Head of caudate nucleus (tissue), 42 donors: Measurements from ENCODE around the gene ARL4A.
A peak's percentile ranks its signal among the peaks of the same experiment; 100 is the strongest.
"Not testable (repeated sequence)": the region's sequence is repeated elsewhere in the genome, so short reads cannot be mapped to it uniquely, and the experiment has no call there.

ENCODE experiments used
- DNase-seq, 42 donors: peaks; one replicate each; pipeline versions ENCODE4 v3.0.0 to v3.0.0-alpha.2; 2020 to 2021; ENCODE audit warnings: mixed read lengths in 7 of 42
- intact Hi-C: fragments of 100-400 bp; cut with DNase I; formaldehyde crosslinking; loops from one replicate; pipeline ENCODE4 v1.15.0; 2022

The ARL4A gene

DNA sequence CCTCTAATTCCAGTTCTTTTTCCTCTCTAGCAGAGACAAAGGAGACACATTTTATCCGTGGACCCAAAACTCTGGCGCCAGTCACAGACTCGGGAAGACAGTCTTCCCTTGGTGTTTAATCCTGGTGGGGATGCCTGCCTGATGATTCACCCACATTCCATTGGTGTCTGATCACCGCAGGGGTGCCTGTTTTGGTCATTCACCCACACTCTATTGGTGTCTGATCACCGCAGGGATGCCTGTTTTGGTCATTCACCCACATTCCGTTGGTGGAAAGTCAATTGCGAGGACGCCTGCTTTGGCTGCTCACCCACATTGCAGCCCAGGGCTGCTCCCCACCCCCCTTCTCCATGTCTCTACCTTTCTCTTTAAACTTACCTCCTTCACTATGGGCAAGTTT, 27.0 kb upstream of the ARL4A start:
- intact Hi-C loops, DNase-seq: not testable (repeated sequence)

DNA sequence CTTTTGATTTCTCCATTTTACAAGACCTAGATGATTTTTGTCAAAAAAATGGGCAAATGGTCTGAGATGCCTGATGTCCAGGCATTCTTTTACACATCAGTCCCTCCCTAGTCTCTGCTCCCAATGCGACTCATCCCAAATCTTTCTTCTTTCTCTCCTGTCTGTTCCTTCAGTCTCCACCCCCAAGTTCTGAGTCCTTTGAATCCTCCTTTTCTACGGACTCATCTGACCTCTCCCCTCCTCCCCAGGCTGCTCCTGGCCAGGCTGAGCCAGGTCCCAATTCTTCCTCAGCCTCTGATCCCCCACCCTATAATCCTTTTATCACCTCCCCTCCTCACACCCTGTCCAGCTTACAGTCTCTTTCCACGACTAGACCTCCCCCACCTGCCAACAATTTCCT, 26.4 kb upstream of the ARL4A start:
- DNase-seq, intact Hi-C loops: not testable (repeated sequence)

DNA sequence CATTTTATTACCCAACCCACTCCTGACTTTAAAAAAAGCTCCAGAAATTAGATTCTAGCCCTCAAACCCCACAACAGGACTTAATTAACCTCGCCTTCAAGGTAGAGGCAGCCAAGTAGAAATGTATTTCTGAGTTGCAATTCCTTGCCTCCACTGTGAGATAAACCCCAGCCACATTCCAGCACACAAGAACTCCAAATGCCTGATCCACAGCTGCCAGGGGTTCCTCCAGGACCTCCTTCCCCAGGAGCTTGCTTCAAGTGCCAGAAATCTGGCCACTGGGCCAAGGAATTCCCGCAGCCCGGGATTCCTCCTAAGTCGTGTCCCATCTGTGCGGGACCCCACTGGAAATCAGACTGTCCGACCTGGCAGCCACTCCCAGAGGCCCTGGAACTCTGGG, 25.9 kb upstream of the ARL4A start:
- no peak for DNase-seq
- intact Hi-C loops, result no loop called here

DNA sequence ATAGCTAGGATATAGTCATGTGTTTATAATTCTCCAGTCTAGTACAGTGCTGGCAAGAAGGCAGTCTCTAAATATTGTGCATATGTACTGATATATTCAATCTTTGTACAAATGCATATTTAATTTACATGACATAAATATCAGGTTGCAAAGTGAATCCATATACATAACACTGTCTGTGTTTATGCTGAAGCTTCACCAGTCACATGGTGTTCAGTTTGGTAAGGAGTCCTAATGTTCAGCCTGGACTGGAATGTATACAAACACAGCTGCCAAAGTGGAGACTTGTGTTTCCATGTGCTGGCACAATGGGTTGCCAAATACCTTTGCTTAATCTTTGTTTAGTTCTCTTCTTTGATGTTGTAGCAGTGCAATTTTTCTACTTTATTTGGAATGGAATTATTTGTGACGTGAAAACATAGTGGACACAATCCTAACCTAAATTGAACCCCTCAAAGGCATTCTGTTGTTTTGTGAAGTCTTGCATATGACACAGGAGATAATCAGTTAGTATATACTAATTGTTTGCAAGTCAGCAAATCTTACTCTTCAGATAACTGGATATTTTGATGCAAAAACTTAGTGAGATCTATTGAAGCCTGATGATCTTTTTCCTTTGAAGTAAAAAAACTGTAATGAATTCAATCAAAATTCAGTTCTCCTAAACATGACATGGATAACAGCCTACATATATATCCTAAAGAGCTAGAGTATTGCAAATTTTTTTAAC, 17.3 kb upstream of the ARL4A start:
- intact Hi-C loops, result no loop called here
- no peak for DNase-seq

DNA sequence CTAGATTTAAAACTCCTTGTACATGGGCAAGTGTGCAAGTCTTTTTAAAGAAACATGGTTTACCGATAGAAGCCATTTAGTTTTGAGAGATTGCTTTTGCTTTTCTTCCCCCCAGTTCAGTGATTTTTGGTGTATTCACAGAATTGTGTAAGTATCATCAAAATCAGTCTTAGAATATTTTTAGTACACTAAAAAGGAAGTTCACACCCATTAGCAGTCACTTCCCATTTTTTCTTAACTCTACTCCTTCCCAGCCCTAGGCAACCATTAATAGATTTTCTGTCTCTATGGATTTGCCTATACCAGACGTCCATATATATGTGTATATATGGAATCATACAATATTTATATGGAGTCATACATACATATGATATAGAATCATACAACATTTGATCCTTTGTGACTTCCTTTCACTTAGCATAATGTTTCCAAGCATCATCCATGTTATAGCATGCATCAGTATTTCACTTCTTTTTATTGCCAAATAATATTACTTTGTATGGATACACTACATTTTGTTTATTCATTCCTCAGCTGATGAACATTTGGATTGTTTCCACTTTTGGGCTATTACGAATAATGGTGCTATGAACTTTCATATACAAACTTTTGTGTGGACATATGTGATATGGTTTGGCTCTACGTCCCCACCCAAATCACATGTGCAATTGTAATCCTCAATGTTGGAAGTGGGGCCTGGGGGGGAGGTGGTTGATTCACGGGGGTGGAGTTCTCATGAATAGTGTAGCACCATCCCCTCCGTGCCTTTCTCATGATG, 16.5 kb upstream of the ARL4A start:
- intact Hi-C loops, result no loop called here
- DNase-seq, result no peak

DNA sequence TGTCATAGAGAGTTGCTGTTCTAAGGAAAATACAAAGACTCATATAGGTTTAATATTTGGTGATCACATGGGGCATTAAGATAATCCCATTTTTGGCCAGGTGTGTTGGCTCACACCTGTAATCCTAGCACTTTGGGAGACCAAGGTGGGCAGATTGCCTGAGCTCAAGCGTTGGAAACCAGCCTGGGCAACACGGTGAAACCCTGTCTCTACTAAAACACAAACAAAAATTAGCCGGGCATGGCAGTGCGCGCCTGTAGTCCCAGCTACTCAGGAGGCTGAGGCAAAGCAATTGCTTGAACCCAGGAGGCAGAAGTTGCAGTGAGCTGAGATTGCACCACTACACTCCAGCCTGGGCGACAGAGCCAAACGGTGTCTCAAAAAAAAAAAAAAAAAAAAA, 14.0 kb upstream of the ARL4A start:
- DNase-seq, intact Hi-C loops: not testable (repeated sequence)

DNA sequence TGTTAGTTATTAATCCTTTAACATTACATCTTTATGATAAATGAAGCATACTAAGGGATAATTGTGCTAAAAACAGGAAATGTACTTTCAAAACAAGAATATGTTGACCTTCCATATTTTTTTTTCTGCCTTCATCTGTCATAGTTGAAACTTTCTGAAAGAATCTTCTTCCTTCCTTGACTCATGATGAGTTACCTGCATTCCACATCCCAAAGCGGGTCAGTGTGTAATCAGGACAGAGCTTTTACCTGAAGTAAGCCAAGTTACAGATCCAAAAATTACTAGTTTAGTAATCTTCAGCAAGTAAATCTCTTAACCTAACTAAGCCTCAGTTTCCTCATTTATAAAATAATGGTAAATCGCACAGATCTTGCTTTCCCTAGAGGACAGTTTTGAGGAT, 13.4 kb upstream of the ARL4A start:
- DNase-seq, result no peak
- intact Hi-C loops, result no loop called here

DNA sequence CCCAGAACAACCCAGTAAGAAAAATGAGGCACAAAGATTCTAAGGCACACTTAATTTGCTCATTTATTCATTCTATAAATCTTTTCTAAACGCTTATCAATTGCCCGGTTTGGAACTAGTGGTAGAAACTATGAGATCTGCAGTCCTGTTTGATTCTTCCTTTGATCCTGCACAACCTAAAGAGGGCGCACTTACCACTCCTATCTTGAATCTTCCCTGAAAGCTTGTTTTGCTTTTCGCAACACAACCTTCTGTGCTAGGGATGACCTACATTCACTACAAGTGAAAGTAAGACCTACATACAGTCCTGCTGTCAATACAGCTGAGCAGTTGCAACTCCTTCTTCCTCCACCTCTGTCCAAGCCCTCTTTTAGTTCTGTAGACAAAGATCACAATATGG, 12.6 kb upstream of the ARL4A start:
- no peak for DNase-seq
- intact Hi-C loops, result no loop called here

DNA sequence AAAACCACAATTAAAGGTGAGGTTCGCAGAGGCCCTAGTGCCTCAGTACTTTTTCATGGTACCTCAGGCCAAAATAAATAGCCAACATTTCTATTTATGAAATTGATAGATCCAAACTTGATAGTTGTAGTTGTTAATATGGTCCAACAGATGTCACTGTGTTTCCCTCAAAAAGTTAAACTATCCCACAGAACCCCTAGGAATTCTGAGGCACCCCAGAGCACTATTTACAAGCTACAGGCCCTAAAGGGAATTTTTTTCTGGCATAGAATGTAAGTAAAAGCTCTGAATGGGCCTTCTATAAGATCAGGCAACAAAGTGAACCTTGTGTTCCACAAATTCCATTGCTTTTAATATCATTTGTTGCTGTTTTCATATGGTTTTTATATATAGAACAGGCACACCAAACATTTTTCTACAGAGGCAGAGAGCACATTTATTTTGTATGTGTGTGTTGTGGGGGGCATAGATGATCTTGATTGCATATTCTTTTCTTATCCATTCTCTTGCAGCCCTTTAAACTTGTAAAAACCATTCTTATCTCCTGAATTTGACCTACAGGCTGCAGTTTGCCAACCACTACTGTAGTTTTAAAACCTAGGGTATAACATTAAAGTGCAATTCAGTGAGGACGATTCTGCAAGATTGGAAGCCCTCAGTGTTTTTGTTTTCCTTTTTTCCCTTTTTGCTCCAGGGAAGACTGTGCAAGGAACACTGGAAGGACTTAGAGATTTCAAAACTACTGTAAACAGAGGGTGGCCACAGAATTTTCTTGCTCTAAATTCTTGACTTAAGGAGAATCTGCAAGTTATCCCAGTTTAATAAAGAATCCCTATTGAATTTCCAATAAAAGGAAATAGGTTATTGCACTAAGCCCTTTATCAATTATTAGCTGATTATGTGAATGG, 3.5 kb upstream of the ARL4A start:
- intact Hi-C loops, result loop anchor here (5.0 to 10.0 kb wide), 2 partner anchors 431 to 578 kb away; no protein-coding TSS in a partner anchor

DNA sequence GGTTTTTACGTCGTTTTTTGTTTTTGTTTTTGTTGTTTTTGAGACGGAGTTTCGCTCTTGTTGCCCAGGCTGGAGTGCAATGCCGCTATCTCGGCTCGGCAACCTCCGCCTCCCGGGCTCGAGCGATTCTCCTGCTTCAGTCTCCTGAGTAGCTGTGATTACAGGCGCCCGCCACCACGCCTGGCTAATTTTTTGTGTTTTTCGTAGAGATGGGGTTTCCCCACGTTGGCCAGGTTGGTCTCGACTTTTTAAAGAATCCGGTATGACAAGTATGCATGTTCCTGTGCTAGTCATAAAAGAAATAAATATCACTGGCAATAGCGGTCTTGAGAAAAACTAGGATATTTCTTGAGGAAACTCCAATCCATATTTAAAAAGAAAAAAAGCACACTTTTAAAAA, 2.7 kb upstream of the ARL4A start:
- no peak for DNase-seq
- intact Hi-C loops, result loop anchor here (5.0 to 10.0 kb wide), 2 partner anchors 430 to 578 kb away; no protein-coding TSS in a partner anchor

More for the DNA sequence above, 3.5 kb upstream of the ARL4A start:
- DNase-seq, result no peak

DNA sequence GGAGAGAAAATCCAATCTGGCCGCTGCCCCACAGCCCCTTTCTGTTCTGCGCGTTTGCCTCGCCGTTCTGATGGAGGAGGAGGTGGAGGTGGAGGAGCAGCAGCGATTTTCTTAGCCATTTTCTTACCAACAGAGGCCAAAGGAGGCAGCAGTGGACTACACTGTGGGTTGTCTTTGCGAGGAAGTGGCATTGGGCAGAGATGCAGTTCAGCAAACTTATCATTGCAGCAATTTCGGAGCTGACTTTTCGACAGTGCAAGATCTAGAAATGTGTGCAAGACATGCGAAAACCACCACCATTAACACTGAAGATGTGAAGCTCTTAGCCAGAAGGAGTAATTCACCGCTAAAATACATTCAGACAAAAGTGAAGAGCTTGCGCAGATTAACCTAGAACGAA, 1.9 kb upstream of the ARL4A start:
- peak in 28 of 42 donors; percentile 6 to 69 (median 30) for DNase-seq
- intact Hi-C loops, result loop anchor here (10.0 kb wide), 1 partner anchor 429 kb away; no protein-coding TSS in a partner anchor

DNA sequence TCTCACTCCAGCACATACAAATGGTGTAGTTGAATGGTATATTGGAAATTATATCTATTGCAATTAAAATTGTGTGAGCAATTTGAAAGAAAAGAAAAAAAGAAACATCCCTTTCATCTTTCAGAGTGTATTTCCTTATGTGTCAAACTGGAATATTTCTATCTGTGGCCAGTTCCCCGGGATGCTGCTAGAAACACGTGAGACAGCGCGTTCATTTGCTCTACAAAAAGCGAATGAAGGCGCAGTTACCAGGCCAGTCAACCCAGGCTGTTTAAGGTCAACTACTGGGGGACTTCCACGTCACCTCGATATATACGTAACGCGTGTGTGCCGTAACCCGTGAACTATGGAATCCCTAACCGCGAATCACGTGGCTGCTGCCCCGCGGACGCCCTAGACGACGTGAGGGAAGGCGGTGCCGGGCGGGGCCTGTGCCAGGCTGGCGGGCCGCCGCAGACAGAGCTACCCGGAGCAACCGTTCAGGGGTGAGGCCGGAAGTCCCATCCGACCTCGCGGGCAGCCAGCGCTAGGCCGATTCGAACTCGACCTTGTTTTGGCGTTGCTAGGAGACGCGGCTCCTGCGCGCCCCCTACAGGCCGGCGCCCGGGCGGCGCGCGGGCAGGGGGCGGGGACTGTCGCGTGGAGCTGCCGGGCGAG, 1.1 kb upstream of the ARL4A start:
- intact Hi-C loops, result loop anchor here (10.0 kb wide), 1 partner anchor 428 kb away; no protein-coding TSS in a partner anchor
- peak; percentile 60 to 94 (median 87) for DNase-seq

DNA sequence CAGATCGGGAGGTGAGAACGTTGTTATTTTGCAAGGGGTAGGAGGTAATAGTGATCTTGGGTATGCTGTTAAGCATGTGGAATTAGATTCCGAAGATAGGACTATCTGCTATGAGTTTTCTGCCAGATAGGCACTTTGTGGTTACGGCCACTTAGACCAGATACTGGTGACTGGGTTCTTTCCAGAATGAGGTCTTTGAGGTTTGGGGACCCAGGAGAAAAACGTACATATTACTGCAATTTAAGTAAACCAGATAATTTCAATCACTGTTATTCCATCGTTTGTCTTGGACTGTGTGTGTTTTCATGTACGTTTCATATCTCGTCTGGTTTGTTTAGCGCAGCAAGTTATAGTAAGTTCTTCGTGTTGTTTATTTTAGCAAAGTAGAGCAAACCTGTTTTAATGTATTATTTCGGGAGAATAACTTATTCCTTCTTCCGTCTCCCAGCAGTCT, 312 bp downstream of the ARL4A start:
- intact Hi-C loops, result loop anchor here (10.0 kb wide), 1 partner anchor 427 kb away; no protein-coding TSS in a partner anchor
- peak in 1 of 42 donors; percentile 10 for DNase-seq

DNA sequence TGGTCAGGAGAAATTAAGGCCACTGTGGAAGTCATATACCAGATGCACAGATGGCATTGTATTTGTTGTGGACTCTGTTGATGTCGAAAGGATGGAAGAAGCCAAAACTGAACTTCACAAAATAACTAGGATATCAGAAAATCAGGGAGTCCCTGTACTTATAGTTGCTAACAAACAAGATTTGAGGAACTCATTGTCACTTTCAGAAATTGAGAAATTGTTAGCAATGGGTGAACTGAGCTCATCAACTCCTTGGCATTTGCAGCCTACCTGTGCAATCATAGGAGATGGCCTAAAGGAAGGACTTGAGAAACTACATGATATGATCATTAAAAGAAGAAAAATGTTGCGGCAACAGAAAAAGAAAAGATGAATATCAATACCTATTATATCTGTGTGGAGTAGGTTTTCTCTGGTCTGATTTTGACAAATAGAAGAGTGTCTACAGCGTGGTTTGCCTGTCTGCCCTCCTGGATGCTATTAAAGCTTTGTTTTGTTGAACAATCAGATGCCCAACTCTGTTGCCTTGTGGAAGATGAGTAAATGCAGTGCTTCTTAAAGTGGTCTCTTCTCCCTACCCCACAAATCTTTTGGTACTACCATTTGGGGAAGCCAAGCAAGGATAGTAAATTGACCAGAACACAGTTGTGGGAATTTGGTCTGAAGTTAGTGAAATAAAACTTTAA, 1.2 kb downstream of the ARL4A start:
- not testable (repeated sequence) for DNase-seq
- intact Hi-C loops, result loop anchor here (10.0 kb wide), 1 partner anchor 426 kb away; no protein-coding TSS in a partner anchor

DNA sequence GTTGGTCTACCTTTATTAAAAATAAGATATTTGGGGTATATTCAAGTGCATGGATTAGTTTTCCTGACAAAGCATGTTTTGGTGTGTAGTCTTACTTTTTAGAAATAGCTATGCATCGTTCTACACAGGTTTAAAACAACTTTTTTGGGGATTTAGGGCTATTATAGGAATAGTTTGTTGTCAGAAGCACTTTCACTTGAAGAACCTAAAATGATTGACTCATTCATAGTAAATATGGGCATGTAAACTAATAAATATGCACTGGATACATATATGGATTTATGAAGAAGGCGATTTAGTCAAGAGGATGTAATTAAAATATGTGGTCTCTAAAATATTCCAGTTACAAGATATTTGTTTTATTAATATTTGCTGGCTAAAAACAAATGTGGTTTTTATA, 2.0 kb downstream of the ARL4A start:
- intact Hi-C loops, result loop anchor here (10.0 kb wide), 1 partner anchor 425 kb away; no protein-coding TSS in a partner anchor

DNA sequence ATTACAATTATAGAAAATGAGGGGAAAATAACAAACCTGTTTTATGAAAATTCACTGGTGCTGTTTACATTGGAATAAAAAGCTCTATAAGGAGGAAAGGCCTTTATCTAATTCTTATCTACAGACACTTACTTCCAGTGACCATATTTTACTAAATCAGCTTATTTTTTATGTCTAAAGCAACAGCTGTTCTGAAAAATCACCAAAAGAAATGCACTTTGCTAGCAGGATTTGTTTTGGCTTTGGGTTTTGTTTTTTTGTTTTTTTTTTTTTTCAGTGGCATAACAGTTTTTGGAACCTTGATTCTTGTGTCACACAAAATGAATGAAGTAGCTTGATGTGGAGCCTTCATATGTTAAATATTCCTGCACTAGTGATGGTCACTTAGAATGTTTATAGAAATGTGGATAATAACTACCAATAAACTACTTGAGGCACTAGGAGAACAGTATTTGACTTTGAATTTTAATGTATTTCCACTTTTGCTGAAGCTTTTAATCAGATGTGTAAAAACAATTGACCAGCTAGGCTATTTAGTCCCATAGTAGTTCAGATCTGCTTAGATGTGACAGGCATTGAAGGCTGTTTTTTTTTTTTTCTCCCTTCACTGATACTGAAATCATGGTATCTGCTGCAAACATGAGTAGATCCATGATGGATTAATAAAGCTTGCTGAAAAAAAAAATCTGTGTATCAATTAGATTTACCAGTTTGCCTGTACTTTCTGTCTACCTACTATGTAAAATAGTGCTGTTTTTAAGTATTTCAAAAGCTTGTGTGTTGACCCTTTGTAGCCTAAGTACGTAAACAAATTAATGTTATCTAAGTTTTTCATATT, 2.8 kb downstream of the ARL4A start:
- no peak for DNase-seq
- intact Hi-C loops, result no loop called here

More for the DNA sequence above, 2.0 kb downstream of the ARL4A start:
- DNase-seq, result no peak

DNA sequence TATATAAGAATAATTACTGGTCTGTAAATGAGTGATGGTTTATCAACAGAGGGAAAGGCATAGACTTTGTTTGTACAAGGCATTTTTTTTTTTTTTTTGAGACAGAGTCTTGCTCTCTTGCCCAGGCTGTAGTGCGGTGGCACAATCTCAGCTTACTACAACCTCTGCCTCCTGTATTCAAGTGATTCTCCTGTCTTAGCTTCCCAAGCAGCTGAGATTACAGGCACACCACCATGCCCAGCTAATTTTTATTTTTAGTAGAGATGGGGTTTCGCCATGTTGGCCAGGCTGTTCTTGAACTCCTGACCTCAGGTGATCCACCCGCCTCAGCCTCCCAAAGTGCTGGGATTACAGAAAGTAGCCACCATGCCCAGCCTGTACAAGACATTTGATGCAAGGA, 4.0 kb downstream of the ARL4A start:
- intact Hi-C loops, result not testable (repeated sequence)

More for the DNA sequence above, 4.0 kb downstream of the ARL4A start:
- DNase-seq, result not testable (repeated sequence)
